ENCODE measurements around the gene TMEM53.

The TMEM53 gene

GRCh38 chr1:44648529-44649250 is 25.6 kb downstream of the TMEM53 start:
- DNase-seq (ENCODE audit: extremely low spot score): no peak
- TF ChIP-seq FOXK2 (IDR thresholded peaks at IDR 0.05) (no peak), L3MBTL2 (conservative IDR thresholded peaks at IDR 0.05) (no peak), ELF4 (IDR thresholded peaks at IDR 0.05) (no peak), PKNOX1 (IDR thresholded peaks at IDR 0.05) (no peak), BHLHE40 (IDR thresholded peaks at IDR 0.05; ENCODE audit: borderline replicate concordance) (no peak), CTBP1 (IDR thresholded peaks at IDR 0.05; ENCODE audit: borderline replicate concordance) (no peak), ARNT (IDR thresholded peaks at IDR 0.05) (no peak), SP1 (IDR thresholded peaks at IDR 0.05) (no peak), ZNF384 (IDR thresholded peaks at IDR 0.05) (no peak), FOXA1 (IDR thresholded peaks at IDR 0.05) (no peak), HDGF (IDR thresholded peaks at IDR 0.05; ENCODE audit: borderline replicate concordance) (no peak), LEF1 (IDR thresholded peaks at IDR 0.05; ENCODE audit: borderline replicate concordance) (no peak), NFRKB (IDR thresholded peaks at IDR 0.05) (no peak), SUZ12 (IDR thresholded peaks at IDR 0.05) (no peak), FOXM1 (IDR thresholded peaks at IDR 0.05; ENCODE audit: borderline replicate concordance) (no peak), TARDBP (IDR thresholded peaks at IDR 0.05) (no peak)
- ChIA-PET CTCF (interaction anchor here (1.3 kb wide), 1 partner anchor 40 kb away, joined by 7 read pairs; no protein-coding TSS in a partner anchor), POLR2A (interaction anchor here (0.7 to 5.4 kb wide), 2 partner anchors 16 to 25 kb away, joined by 3 to 53 read pairs; partner anchors contain the start of gene TMEM53)

DNA sequence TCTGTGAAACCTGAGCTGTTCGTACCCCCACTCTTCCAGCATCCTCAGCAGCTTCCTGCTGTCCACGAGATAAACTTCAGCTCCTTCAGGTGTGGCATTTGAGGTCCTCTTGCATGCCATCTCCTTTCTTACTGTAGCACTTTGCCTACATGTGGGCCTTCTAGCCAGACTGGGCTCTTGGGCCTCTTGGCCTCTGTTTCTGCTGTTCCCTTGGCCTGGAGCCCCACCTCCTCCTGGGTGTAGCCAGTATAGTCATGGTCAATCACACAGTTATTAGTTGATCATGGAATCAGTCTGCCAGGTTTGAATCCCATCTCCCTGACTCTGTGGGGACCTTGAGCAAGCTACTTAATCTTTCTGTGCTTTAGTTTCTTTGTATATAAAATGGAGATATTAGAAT is 26.4 kb downstream of the TMEM53 start:
- no peak for TF ChIP-seq SP1 (IDR thresholded peaks at IDR 0.05)
- POLR2A ChIA-PET: interaction anchor here (0.8 to 5.4 kb wide), 3 partner anchors 11 to 37 kb away, joined by 3 to 53 read pairs (median 4); no protein-coding TSS in a partner anchor
- no peak for DNase-seq (ENCODE audit: extremely low spot score)
- CTCF ChIA-PET: interaction anchor here (1.3 kb wide), 1 partner anchor 39 kb away, joined by 7 read pairs; no protein-coding TSS in a partner anchor

GRCh38 chr1:44646261-44647110 is 27.8 kb downstream of the TMEM53 start:
- ChIA-PET CTCF (no interaction called here), POLR2A (interaction anchor here (1.8 to 5.4 kb wide), 2 partner anchors 14 to 27 kb away, joined by 5 to 53 read pairs; partner anchors contain the start of gene TMEM53)
- DNase-seq (ENCODE audit: extremely low spot score): no peak
- TF ChIP-seq HDGF (IDR thresholded peaks at IDR 0.05; ENCODE audit: borderline replicate concordance) (no peak), L3MBTL2 (conservative IDR thresholded peaks at IDR 0.05) (no peak), ARNT (IDR thresholded peaks at IDR 0.05) (no peak), CTBP1 (IDR thresholded peaks at IDR 0.05; ENCODE audit: borderline replicate concordance) (no peak), SP1 (IDR thresholded peaks at IDR 0.05) (no peak), PKNOX1 (IDR thresholded peaks at IDR 0.05) (no peak)

DNA sequence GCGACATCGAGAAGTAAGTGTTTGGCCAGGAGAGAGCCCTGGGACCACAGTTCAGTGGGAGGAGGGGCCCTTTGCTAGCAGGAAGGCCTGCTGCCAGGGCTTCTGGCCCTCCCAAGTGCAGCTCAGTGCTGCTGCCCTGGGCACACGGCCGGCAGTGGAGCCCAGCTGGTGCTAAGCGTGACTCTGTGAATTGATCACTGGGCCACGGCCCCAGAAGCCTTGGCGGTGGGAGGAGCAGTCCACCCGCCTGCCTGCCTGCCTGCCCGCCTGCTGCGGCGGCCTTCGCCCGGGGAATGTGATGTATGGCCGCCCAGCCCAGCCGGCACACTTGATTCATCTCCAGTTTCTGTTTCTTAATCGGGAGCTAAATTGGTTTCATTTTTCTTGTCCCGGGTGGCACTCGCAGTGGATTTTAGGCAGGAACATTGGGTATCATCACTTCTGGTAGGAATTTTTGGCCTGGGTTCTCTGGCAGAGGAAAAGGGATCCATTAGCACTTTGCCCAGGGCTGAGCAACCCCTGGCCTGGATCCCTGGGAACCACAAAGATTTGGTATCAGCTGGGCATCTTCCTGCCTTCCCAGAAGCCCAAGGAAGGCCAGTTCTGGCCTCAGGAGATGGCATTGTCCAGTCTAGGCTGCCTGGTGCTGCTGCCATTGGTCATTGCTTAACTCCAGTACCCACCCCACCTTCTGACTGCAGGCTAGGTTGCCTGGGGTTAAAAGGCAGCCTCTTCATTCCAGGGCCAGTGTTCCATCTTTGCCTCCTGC is 28.6 kb downstream of the TMEM53 start:
- no peak for TF ChIP-seq HDGF (IDR thresholded peaks at IDR 0.05; ENCODE audit: borderline replicate concordance)
- TF ChIP-seq SP1 (IDR thresholded peaks at IDR 0.05): no peak
- TF ChIP-seq ZNF384 (IDR thresholded peaks at IDR 0.05): no peak
- TF ChIP-seq FOXA1 (IDR thresholded peaks at IDR 0.05): no peak
- TF ChIP-seq ARNT (IDR thresholded peaks at IDR 0.05): no peak
- TF ChIP-seq LEF1 (IDR thresholded peaks at IDR 0.05; ENCODE audit: borderline replicate concordance): no peak
- no peak for TF ChIP-seq NFRKB (IDR thresholded peaks at IDR 0.05)
- TF ChIP-seq CTBP1 (IDR thresholded peaks at IDR 0.05; ENCODE audit: borderline replicate concordance): no peak
- no peak for TF ChIP-seq FOXM1 (IDR thresholded peaks at IDR 0.05; ENCODE audit: borderline replicate concordance)
- no peak for DNase-seq (ENCODE audit: extremely low spot score)
- ChIA-PET POLR2A (interaction anchor here (1.8 to 5.4 kb wide), 2 partner anchors 13 to 28 kb away, joined by 5 to 53 read pairs; partner anchors contain the start of gene TMEM53), CTCF (no interaction called here)

DNA sequence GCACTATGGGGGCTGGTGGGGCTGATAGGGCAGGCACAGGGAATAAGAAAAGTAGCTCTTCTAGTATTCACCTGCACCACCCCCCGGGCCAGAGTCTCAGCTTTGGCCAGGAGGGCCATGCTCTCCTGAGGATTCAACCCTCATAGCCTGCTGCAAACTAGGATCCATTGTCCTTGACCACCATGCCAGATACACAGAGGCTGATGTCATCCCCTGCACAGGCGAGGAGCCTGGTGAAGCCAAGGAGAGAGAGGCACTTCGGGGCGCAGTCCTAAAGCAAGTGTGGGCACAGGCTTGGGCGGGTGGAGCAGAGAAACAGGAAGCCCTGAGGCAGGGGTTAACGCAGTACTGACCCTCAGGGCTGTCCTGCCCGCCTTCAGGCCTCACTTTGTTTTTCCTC is 29.5 kb downstream of the TMEM53 start:
- CTCF ChIA-PET: no interaction called here
- POLR2A ChIA-PET: interaction anchor here (5.4 kb wide), 1 partner anchor 12 kb away, joined by 53 read pairs; no protein-coding TSS in a partner anchor
- TF ChIP-seq FOXK2 (IDR thresholded peaks at IDR 0.05): no peak
- TF ChIP-seq ZNF384 (IDR thresholded peaks at IDR 0.05): no peak
- TF ChIP-seq SP1 (IDR thresholded peaks at IDR 0.05): no peak
- no peak for TF ChIP-seq FOXA1 (IDR thresholded peaks at IDR 0.05)
- no peak for TF ChIP-seq FOXM1 (IDR thresholded peaks at IDR 0.05; ENCODE audit: borderline replicate concordance)
- no peak for TF ChIP-seq CTBP1 (IDR thresholded peaks at IDR 0.05; ENCODE audit: borderline replicate concordance)
- TF ChIP-seq L3MBTL2 (conservative IDR thresholded peaks at IDR 0.05): no peak
- TF ChIP-seq SUZ12 (IDR thresholded peaks at IDR 0.05): no peak
- no peak for TF ChIP-seq TARDBP (IDR thresholded peaks at IDR 0.05)
- TF ChIP-seq ELF4 (IDR thresholded peaks at IDR 0.05): no peak
- TF ChIP-seq LEF1 (IDR thresholded peaks at IDR 0.05; ENCODE audit: borderline replicate concordance): no peak
- no peak for TF ChIP-seq BHLHE40 (IDR thresholded peaks at IDR 0.05; ENCODE audit: borderline replicate concordance)
- no peak for TF ChIP-seq HDGF (IDR thresholded peaks at IDR 0.05; ENCODE audit: borderline replicate concordance)
- TF ChIP-seq NFRKB (IDR thresholded peaks at IDR 0.05): no peak
- TF ChIP-seq ARNT (IDR thresholded peaks at IDR 0.05): no peak
- TF ChIP-seq PKNOX1 (IDR thresholded peaks at IDR 0.05): no peak
- no peak for DNase-seq (ENCODE audit: extremely low spot score)
